LNCaP clone FGC (cell line): Measurements from ENCODE around the gene PSPH.
"Not testable (repeated sequence)": the region's sequence is repeated elsewhere in the genome, so short reads cannot be mapped to it uniquely, and the experiment has no call there.

ENCODE experiments used
- DNase-seq: peaks from one replicate; pipeline ENCODE4 v3.0.0-alpha.2; 2011; ENCODE audit warnings: low read depth
- H3K4me3 ChIP-seq: 2 replicates; pipeline ENCODE4 v1.5.1; 2011; ENCODE audit warnings: mild to moderate bottlenecking, low read depth, low read length, control low read depth
- TF ChIP-seq, protein P1 (sequence below): IDR thresholded peaks from 2 replicates; pipeline ENCODE4 v1.5.1; 2012; ENCODE audit warnings: mild to moderate bottlenecking; ENCODE audit not compliant: control insufficient read depth, insufficient read depth; ENCODE audit errors: extremely low read depth

Gene PSPH

DNA sequence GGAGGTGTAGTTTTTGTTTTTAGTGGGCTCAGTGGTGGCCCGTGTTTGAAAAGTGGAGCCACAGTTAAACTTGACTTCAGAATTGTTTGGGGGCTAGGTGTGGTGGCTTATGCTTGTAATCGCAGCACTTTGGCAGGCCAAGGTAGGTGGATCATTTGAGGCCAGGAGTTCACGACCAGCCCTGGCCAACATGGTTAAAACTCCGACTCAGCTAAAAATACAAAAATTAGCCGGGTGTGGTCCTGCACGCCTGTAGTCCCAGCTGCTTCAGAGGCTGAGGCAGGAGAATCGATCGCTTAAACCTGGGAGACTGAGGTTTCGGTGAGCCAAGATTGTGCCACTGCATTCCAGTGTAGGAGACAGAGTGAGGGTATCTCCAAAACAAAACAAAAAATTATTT, 2.1 kb upstream of the PSPH start:
- TF ChIP-seq, protein P1, sequence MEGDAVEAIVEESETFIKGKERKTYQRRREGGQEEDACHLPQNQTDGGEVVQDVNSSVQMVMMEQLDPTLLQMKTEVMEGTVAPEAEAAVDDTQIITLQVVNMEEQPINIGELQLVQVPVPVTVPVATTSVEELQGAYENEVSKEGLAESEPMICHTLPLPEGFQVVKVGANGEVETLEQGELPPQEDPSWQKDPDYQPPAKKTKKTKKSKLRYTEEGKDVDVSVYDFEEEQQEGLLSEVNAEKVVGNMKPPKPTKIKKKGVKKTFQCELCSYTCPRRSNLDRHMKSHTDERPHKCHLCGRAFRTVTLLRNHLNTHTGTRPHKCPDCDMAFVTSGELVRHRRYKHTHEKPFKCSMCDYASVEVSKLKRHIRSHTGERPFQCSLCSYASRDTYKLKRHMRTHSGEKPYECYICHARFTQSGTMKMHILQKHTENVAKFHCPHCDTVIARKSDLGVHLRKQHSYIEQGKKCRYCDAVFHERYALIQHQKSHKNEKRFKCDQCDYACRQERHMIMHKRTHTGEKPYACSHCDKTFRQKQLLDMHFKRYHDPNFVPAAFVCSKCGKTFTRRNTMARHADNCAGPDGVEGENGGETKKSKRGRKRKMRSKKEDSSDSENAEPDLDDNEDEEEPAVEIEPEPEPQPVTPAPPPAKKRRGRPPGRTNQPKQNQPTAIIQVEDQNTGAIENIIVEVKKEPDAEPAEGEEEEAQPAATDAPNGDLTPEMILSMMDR, result no peak
- peak overlapping the region; percentile 98; the same call in 1 of the 2 replicates for H3K4me3 ChIP-seq
- no peak for DNase-seq

DNA sequence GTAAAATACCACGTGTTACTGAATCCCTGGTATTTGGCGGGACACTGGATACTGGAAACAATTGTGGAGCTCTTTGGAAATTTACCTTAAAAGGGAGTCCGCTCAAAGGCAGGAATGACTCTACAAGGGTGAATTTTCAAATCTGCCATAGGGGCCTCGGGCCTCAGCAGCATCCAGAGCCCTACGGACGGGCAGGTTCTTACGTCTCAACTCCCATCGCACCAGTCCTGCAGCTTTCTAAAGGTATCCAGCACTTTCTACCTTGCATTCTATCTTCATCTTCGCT, 248 bp downstream of the PSPH start:
- H3K4me3 ChIP-seq, result peak overlapping the region; percentile 98
- DNase-seq, result no peak
- TF ChIP-seq, protein P1, result no peak

DNA sequence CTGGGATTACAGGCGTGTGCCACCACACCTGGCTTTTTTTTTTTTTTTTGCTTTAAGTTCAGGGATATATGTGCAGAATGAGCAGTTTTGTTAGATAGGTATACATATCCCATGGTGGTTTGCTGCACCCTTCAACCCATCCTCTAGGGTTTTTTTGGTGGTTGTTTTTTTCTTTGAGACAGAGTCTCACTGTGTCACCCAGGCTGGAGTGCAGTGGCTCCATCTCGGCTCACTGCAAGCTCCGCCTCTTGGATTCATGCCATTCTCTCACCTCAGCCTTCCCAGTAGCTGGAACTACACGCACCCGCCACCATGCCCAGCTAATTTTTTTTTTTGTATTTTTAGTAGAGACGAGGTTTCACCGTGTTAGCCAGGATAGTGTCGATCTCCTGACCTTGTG, 2.5 kb downstream of the PSPH start:
- not testable (repeated sequence) for DNase-seq, H3K4me3 ChIP-seq

DNA sequence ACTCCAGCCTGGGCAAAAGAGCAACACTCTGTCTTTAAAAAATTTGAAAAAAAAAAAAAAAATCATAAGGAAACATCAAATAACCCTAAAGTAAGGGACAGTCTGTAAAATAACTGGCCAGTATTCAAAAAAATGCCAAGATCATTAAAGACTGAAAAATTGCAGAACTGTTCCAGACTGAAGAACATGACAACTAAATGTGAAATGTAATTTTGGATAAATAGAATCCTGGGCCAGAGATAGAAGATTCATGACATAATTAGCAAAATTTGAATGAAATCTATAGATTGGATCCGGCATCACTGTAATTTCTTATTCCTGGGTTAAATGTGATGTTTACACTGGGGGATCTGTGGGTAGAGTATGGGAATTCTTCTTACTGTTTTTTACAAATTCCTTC, 3.0 kb downstream of the PSPH start:
- TF ChIP-seq, protein P1, result no peak
- no peak for DNase-seq

DNA sequence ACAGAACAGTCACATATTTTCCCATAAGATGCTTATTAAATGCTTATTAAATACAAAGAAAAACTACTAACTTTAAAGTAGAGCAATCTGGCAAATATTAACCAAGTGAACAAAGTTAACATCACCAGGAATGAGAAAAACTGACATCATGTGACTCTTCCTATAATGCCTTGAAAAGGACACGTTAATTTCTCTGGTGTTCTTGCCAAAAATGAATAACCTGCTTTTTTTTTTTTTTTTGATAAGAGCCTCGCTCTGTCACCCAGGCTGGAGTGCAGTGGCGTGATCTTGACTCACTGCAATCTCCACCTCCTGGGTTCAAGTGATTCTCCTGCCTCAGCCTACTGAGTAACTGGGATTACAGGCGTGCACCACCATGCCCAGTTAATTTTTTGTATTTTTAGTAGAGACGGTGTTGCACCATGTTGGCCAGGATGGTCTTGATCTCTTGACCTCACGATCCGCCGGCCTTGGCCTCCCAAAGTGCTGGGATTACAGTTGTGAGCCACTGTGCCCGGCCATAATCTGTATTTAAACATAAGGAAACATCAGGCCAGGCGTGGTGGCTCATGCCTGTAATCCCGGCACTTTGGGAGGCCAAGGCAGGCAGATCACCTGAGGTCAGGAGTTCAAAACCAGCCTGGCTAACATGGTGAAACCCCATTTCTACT, 3.7 kb downstream of the PSPH start:
- H3K4me3 ChIP-seq, DNase-seq: not testable (repeated sequence)

More for the DNA sequence above, 3.0 kb downstream of the PSPH start:
- no peak overlapping the region for H3K4me3 ChIP-seq

DNA sequence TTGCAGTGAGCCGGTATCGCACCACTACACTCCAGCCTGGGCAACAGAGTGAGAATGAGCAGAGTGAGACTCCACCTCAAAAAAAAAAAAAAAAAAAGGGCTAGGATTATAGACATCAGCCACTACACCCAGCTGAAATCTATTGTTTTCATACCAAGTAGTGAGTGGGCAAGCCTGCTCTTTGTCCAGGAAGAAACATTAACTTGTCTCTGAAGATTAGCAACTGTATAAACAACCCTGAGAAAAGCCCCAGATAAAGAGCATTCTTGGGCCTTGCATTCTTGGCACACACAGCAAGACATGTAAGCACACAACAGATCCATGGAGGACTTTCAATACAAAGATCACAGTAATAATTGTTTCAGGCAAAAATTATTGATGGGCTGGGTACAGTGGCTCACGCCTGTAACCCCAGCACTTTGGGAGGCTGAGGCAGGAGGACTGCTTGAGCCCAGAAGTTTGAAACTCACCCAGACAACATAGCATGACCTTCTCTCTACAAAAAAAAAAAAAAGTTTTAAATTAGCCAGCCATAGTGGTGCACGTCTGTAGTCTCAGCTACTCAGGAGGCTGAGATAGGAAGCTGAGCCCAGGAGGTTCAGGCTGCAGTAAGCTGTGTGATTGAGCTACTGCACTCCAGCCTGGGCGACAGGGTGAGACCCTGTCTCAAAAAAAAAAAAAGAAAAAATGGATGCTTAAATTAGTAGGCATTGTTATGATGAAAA, 4.4 kb downstream of the PSPH start:
- TF ChIP-seq, protein P1, result no peak
- no peak overlapping the region for H3K4me3 ChIP-seq
- DNase-seq, result no peak

DNA sequence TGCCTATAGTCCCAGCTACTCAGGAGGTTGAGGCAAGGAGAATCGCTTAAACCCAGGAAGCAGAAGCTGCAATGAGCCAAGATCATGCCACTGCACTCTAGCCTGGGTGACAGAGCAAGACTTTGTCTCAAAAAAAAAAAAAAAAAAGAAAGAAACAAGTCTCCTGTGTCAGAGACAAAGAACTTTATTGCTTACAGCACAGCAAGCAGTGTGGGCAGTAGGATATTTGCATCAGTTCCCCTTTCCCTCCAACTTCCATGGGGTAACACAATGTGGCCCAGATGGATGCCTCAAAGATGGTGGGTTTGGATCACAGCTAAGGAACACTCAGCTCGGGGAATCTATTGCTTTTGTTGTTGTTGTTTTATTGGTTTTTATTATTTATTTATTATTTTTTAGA, 5.5 kb downstream of the PSPH start:
- DNase-seq, H3K4me3 ChIP-seq: not testable (repeated sequence)

DNA sequence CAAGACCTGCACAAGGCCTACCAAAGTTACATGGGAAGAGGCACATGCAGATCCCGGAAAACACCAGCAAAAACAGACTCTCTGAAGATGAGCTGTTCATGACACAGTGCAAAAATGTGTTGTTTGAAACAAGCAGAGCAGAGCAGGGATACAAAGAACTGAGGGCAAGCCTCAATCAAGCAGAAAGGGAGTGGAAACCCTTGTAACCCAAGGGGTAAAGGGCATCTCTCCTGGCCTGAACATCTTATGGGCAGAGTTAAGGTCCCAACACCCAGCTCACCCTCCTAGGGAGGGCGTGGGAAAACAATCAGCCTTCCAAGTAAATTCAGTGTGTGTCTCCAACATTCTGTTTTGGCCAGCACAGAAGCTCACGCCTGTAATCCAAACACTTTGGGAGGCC, 10.5 kb downstream of the PSPH start:
- no peak for DNase-seq
- TF ChIP-seq, protein P1, result no peak
- no peak overlapping the region for H3K4me3 ChIP-seq
